ENCODE measurements around the gene MTMR3.

The MTMR3 gene

DNA sequence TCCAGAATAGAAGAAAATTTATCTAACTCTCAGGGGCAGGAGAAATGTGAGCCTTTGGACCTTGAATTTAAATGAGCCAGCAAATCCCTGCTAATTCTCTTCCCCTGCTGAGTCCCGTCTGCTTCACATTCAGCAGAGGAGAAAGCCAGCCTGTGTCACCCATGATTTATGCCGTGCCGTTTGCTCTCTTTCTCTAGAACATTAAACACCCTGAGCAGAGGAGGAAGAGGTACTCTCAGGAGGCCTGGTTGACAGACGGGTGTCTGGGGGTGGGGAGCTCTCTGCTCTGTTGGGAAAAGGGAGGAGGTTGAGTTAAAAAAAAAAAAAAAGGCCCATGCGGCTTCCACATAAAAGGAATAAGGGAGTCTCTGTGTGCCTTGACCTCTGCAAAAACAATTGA lies 11.3 kb upstream of the MTMR3 start:
- TF ChIP-seq, protein P1, sequence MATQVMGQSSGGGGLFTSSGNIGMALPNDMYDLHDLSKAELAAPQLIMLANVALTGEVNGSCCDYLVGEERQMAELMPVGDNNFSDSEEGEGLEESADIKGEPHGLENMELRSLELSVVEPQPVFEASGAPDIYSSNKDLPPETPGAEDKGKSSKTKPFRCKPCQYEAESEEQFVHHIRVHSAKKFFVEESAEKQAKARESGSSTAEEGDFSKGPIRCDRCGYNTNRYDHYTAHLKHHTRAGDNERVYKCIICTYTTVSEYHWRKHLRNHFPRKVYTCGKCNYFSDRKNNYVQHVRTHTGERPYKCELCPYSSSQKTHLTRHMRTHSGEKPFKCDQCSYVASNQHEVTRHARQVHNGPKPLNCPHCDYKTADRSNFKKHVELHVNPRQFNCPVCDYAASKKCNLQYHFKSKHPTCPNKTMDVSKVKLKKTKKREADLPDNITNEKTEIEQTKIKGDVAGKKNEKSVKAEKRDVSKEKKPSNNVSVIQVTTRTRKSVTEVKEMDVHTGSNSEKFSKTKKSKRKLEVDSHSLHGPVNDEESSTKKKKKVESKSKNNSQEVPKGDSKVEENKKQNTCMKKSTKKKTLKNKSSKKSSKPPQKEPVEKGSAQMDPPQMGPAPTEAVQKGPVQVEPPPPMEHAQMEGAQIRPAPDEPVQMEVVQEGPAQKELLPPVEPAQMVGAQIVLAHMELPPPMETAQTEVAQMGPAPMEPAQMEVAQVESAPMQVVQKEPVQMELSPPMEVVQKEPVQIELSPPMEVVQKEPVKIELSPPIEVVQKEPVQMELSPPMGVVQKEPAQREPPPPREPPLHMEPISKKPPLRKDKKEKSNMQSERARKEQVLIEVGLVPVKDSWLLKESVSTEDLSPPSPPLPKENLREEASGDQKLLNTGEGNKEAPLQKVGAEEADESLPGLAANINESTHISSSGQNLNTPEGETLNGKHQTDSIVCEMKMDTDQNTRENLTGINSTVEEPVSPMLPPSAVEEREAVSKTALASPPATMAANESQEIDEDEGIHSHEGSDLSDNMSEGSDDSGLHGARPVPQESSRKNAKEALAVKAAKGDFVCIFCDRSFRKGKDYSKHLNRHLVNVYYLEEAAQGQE (IDR thresholded peaks at IDR 0.05; ENCODE audit: insufficient read depth in 1 of 2, low read depth in 2 of 2, low read length in 2 of 2): no peak
- TF ChIP-seq SIN3A (IDR thresholded peaks at IDR 0.05; ENCODE audit: borderline replicate concordance, insufficient read depth, low read length): no peak
- TF ChIP-seq TAF1 (IDR thresholded peaks at IDR 0.05; ENCODE audit: borderline replicate concordance, insufficient read depth, low read length): no peak
- TF ChIP-seq POLR2AphosphoS5 (IDR thresholded peaks at IDR 0.05; ENCODE audit: low read depth, low read length): no peak
- no peak for TF ChIP-seq FOXP2 (optimal IDR thresholded peaks at IDR 0.05; ENCODE audit: borderline replicate concordance, extremely low read depth, extremely low read length, insufficient read depth)

DNA sequence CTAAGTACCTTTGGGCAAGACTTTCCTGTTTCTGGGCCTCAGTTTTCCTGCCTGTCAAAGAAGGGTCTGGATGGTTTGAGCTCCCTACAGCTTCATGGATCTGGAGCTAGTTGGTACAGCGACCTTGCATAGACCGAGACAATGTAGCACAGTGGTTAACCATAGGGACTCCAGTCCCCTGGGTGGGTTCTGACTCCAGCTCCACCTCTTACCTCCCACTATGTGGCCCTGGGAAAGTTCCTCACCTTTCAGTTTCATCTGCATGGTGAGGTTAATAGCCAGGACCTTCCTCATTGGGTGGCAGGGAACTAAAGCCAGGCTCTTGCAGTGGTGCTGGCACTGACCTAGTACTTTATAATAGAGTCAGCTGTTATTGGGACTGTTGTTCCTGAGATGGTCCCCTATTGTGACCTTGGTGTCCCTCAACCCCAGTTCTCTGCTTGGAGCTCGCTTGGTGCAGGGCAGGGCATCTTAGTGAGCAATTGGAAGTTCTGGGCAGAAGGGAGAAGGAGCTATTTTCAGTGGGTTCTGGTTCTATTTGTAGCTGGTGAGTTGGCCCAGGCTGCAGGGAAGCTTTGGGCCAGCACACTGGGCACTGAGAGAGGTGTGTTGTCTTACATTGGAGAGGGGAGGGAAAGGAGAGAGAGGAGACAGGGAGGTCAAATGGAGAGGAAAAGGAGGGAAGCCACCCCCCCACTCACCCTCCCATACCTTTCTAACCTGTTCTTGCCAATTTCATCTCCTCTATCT lies 10.7 kb upstream of the MTMR3 start:
- no peak for TF ChIP-seq POLR2AphosphoS5 (IDR thresholded peaks at IDR 0.05; ENCODE audit: low read depth, low read length)
- TF ChIP-seq, protein P1 (IDR thresholded peaks at IDR 0.05; ENCODE audit: insufficient read depth in 1 of 2, low read depth in 2 of 2, low read length in 2 of 2): no peak
- TF ChIP-seq FOXP2 (optimal IDR thresholded peaks at IDR 0.05; ENCODE audit: borderline replicate concordance, extremely low read depth, extremely low read length, insufficient read depth): no peak
- TF ChIP-seq SIN3A (IDR thresholded peaks at IDR 0.05; ENCODE audit: borderline replicate concordance, insufficient read depth, low read length): no peak
- TF ChIP-seq TAF1 (IDR thresholded peaks at IDR 0.05; ENCODE audit: borderline replicate concordance, insufficient read depth, low read length): no peak

DNA sequence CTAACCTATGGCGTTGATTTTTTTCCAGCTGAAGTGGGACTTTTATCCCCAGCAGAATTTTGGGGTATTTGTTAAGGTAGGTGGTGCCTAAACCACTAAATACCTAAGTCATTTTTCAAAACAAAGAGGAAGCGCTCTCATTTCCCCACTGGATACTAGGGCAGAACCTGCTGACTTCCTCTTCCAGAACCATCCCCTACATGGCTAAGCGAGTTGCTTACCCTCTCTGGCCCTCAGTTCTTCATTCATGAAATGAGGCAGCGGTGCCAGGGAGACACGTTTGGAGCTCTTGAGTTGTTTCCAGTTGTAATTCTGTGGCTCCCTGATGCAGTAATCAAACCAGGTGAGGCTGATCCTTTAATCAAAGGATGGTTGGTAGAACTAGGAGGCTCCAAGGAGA lies 10.0 kb upstream of the MTMR3 start:
- TF ChIP-seq, protein P1 (IDR thresholded peaks at IDR 0.05; ENCODE audit: insufficient read depth in 1 of 2, low read depth in 2 of 2, low read length in 2 of 2): no peak
- no peak for TF ChIP-seq FOXP2 (optimal IDR thresholded peaks at IDR 0.05; ENCODE audit: borderline replicate concordance, extremely low read depth, extremely low read length, insufficient read depth)
- no peak for TF ChIP-seq TAF1 (IDR thresholded peaks at IDR 0.05; ENCODE audit: borderline replicate concordance, insufficient read depth, low read length)
- no peak for TF ChIP-seq POLR2AphosphoS5 (IDR thresholded peaks at IDR 0.05; ENCODE audit: low read depth, low read length)
- TF ChIP-seq SIN3A (IDR thresholded peaks at IDR 0.05; ENCODE audit: borderline replicate concordance, insufficient read depth, low read length): no peak

DNA sequence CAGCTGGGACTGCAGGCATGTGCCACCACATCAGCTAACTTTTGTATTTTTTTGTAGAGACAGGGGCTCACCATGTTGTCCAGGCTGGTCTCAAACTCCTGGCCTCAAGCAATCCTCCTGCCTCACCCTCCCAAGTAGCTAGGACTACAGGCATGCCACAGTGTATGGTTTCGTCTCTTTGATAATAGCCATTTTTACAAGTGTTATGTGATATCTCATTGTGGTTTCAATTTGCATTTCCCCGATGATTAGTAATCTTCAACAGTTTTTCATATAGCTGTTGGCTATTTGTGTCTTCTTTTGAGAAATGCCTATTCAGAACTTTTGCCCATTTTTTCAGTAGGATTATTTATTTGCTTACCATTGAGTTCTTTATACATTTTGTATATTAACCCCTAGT lies 9.0 kb upstream of the MTMR3 start:
- TF ChIP-seq SIN3A (IDR thresholded peaks at IDR 0.05; ENCODE audit: borderline replicate concordance, insufficient read depth, low read length) (no peak), TAF1 (IDR thresholded peaks at IDR 0.05; ENCODE audit: borderline replicate concordance, insufficient read depth, low read length) (no peak)
- TF ChIP-seq, protein P1 (IDR thresholded peaks at IDR 0.05; ENCODE audit: insufficient read depth in 1 of 2, low read depth in 2 of 2, low read length in 2 of 2): no peak

Data from PFSK-1 (cell line).